H9 (cell line): ENCODE data around the gene MFN2. TPM values are rescaled to one million over a fixed set of nuclear protein-coding genes. Genes with fewer than 3 reads are reported as not detected.

ENCODE experiments used
- DNase-seq: peaks from one replicate; pipeline ENCODE4 v3.0.0-alpha.2; 2017
- H2AFZ ChIP-seq: one replicate; pipeline ENCODE4 v1.6.1; 2013; ENCODE audit warnings: mild to moderate bottlenecking, low read length, control low read depth, moderate library complexity
- H2AK5ac ChIP-seq: 2 replicates; pipeline ENCODE4 v1.6.1; 2013; ENCODE audit warnings: low read length, control low read depth, mixed read lengths; ENCODE audit not compliant: insufficient read length
- H2BK120ac ChIP-seq: one replicate; pipeline ENCODE4 v1.6.1; 2013; ENCODE audit warnings: low read depth, mild to moderate bottlenecking, low read length, control low read depth, inconsistent platforms; ENCODE audit not compliant: poor library complexity, severe bottlenecking
- H2BK12ac ChIP-seq: 2 replicates; pipeline ENCODE4 v1.6.1; 2013; ENCODE audit warnings: low read length, control low read depth, mixed read lengths, low read depth; ENCODE audit not compliant: insufficient read length
- H2BK15ac ChIP-seq: 2 replicates; pipeline ENCODE4 v1.6.1; 2013; ENCODE audit warnings: low read depth, low read length, control low read depth
- H2BK20ac ChIP-seq: one replicate; pipeline ENCODE4 v1.6.1; 2013; ENCODE audit warnings: low read depth, mild to moderate bottlenecking, low read length, control low read depth, inconsistent platforms; ENCODE audit not compliant: poor library complexity, severe bottlenecking
- H2BK5ac ChIP-seq: 2 replicates; pipeline ENCODE4 v1.6.1; 2013; ENCODE audit warnings: low read length, control low read depth, mixed read lengths; ENCODE audit not compliant: insufficient read length
- H3K14ac ChIP-seq: 2 replicates; pipeline ENCODE4 v1.6.1; 2013; ENCODE audit warnings: low read length, control low read depth; ENCODE audit not compliant: insufficient read depth
- H3K18ac ChIP-seq: 2 replicates; pipeline ENCODE4 v1.6.1; 2013; ENCODE audit warnings: low read depth, mild to moderate bottlenecking, mixed read lengths, low read length, control low read depth; ENCODE audit not compliant: insufficient read length
- H3K23ac ChIP-seq: 2 replicates; pipeline ENCODE4 v1.6.1; 2013; ENCODE audit warnings: low read length, control low read depth, mixed read lengths, low read depth; ENCODE audit not compliant: insufficient read length
- H3K23me2 ChIP-seq: 2 replicates; pipeline ENCODE4 v1.6.1; 2013; ENCODE audit warnings: low read depth, mild to moderate bottlenecking, mixed read lengths, low read length, control low read depth; ENCODE audit not compliant: insufficient read length, poor library complexity, severe bottlenecking
- H3K27ac ChIP-seq: 2 replicates; pipeline ENCODE4 v1.5.1; 2013; ENCODE audit warnings: low read length, control low read depth, mixed read lengths, low read depth; ENCODE audit not compliant: insufficient read length
- H3K27me3 ChIP-seq: 2 replicates; pipeline ENCODE4 v1.6.1; 2013; ENCODE audit warnings: low read length, control low read depth, inconsistent platforms; ENCODE audit not compliant: insufficient read depth
- H3K4ac ChIP-seq: 2 replicates; pipeline ENCODE4 v1.6.1; 2013; ENCODE audit warnings: low read depth, mild to moderate bottlenecking, control low read depth, inconsistent platforms, low read length, moderate library complexity
- H3K4me1 ChIP-seq: 2 replicates; pipeline ENCODE4 v1.6.1; 2013; ENCODE audit warnings: low read length, control low read depth, inconsistent platforms; ENCODE audit not compliant: insufficient read depth
- H3K4me2 ChIP-seq: 2 replicates; pipeline ENCODE4 v1.6.1; 2013; ENCODE audit warnings: low read length, control low read depth, mixed read lengths; ENCODE audit not compliant: insufficient read length, insufficient read depth
- H3K56ac ChIP-seq: 2 replicates; pipeline ENCODE4 v1.6.1; 2013; ENCODE audit warnings: low read depth, mild to moderate bottlenecking, mixed read lengths, low read length, control low read depth; ENCODE audit not compliant: insufficient read length
- H3K79me1 ChIP-seq: 2 replicates; pipeline ENCODE4 v1.6.1; 2013; ENCODE audit warnings: low read depth, mild to moderate bottlenecking, moderate library complexity, low read length, control low read depth, inconsistent platforms; ENCODE audit not compliant: insufficient read depth, poor library complexity, severe bottlenecking
- H3K79me2 ChIP-seq: 2 replicates; pipeline ENCODE4 v1.6.1; 2013; ENCODE audit warnings: low read length, control low read depth, inconsistent platforms; ENCODE audit not compliant: insufficient read depth
- H3K9ac ChIP-seq: 2 replicates; pipeline ENCODE4 v1.6.1; 2013; ENCODE audit warnings: low read length, control low read depth, mixed read lengths; ENCODE audit not compliant: insufficient read length; ENCODE audit errors: extremely low read depth
- H3K9me3 ChIP-seq: one replicate; pipeline ENCODE4 v1.6.1; 2013; ENCODE audit warnings: low read depth, low read length, inconsistent platforms; ENCODE audit not compliant: control insufficient read depth
- H3T11ph ChIP-seq: one replicate; pipeline ENCODE4 v1.6.1; 2013; ENCODE audit warnings: mild to moderate bottlenecking, low read length, control low read depth, inconsistent platforms
- H4K20me1 ChIP-seq: one replicate; pipeline ENCODE4 v1.6.1; 2013; ENCODE audit not compliant: control insufficient read depth, insufficient read length, insufficient read depth
- H4K5ac ChIP-seq: 2 replicates; pipeline ENCODE4 v1.6.1; 2013; ENCODE audit warnings: low read depth, mild to moderate bottlenecking, mixed read lengths, low read length, control low read depth; ENCODE audit not compliant: insufficient read length
- H4K8ac ChIP-seq: replicated peaks from 2 replicates; pipeline ENCODE4 v1.6.1; 2013; ENCODE audit warnings: low read length, control low read depth, mixed read lengths, low read depth; ENCODE audit not compliant: insufficient read length
- H4K91ac ChIP-seq: 2 replicates; pipeline ENCODE4 v1.6.1; 2013; ENCODE audit warnings: low read depth, mild to moderate bottlenecking, moderate library complexity, mixed read lengths, low read length, control low read depth; ENCODE audit not compliant: insufficient read length
- H3K27ac Mint-ChIP-seq, 3 experiments: 2 replicates in 2 of 3; 3 replicates in 1 of 3; pipeline ENCODE4 v1.8.0; 2020 to 2021; ENCODE audit warnings: mixed read lengths in 3 of 3, mild to moderate bottlenecking in 1 of 3, moderate library complexity in 1 of 3
- H3K27me3 Mint-ChIP-seq: 2 replicates; pipeline ENCODE4 v1.8.0; 2021; ENCODE audit warnings: low read depth, mild to moderate bottlenecking, moderate library complexity, mixed read lengths
- H3K36me3 Mint-ChIP-seq, 3 experiments: 2 replicates in 2 of 3; 3 replicates in 1 of 3; pipeline ENCODE4 v1.8.0; 2020 to 2021; ENCODE audit warnings: low read depth in 3 of 3, mixed read lengths in 3 of 3; ENCODE audit not compliant: insufficient read depth in 1 of 3
- H3K4me1 Mint-ChIP-seq, 2 experiments: 2 replicates each; pipeline ENCODE4 v1.8.0; 2020; ENCODE audit warnings: mixed read lengths in 2 of 2
- H3K4me3 Mint-ChIP-seq, 2 experiments: 2 replicates in 1 of 2; 3 replicates in 1 of 2; pipeline ENCODE4 v1.8.0; 2020 to 2021; ENCODE audit warnings: mild to moderate bottlenecking in 2 of 2, mixed read lengths in 2 of 2, moderate library complexity in 1 of 2
- H3K9me3 Mint-ChIP-seq, 2 experiments: 2 replicates in 1 of 2; 3 replicates in 1 of 2; pipeline ENCODE4 v1.8.0; 2020; ENCODE audit warnings: mild to moderate bottlenecking in 2 of 2, mixed read lengths in 2 of 2, moderate library complexity in 1 of 2
- CTCF ChIP-seq: fragments of 200-600 bp; sonication (generic); conservative IDR thresholded peaks from 3 replicates; pipeline ENCODE4 v1.8.0; 2021; ENCODE audit warnings: antibody characterized with exemption, mild to moderate bottlenecking
- WGBS: extraction: QIAGEN DNeasy Blood & Tissue Kit; methylation state at CpG from one replicate; pipeline ENCODE4 v1.1.7; 2013; ENCODE audit warnings: missing lambda C conversion rate, low lambda C conversion rate, mixed read lengths; ENCODE audit not compliant: insufficient read length; ENCODE audit errors: extremely low coverage; 5-methylcytosine and 5-hydroxymethylcytosine counted together
- total RNA-seq: library from RNA; stranded (reverse); gene quantifications from 2 replicates; pipeline ENCODE4 v1.2.1, GENCODE V29; 2021

Gene MFN2
- total RNA-seq, 1 experiment from 2014 or later = 61.4 TPM

GRCh38 chr1:11964656-11965055, 15.6 kb upstream of the MFN2 start:
- H3T11ph ChIP-seq = no peak overlapping the region

More at GRCh38 chr1:11964656-11965055, 15.6 kb upstream of the MFN2 start:
- DNase-seq = no peak
- Histone ChIP-seq H2BK5ac (no peak overlapping the region), H3K9me3 (no peaks in the 10 kb centered on the region), H3K4me2 (no peak overlapping the region), H2BK12ac (no peak overlapping the region), H3K18ac (no peak overlapping the region), H4K8ac (no peak overlapping the region), H3K56ac (no peak overlapping the region), H3K79me1 (no peaks in the 10 kb centered on the region), H3K27ac (no peak overlapping the region), H2AFZ (no peak overlapping the region), H3K4me1 (no peaks in the 10 kb centered on the region), H3K23me2 (no peaks in the 10 kb centered on the region), H2BK15ac (no peak overlapping the region), H2BK20ac (no peak overlapping the region), H3K23ac (no peak overlapping the region), H3K9ac (no peak overlapping the region), H4K91ac (no peak overlapping the region), H4K20me1 (no peaks in the 10 kb centered on the region), H3K27me3 (no peaks in the 10 kb centered on the region), H4K5ac (no peak overlapping the region), H2AK5ac (no peak overlapping the region), H2BK120ac (no peak overlapping the region), H3K14ac (no peak overlapping the region), H3K79me2 (no peaks in the 10 kb centered on the region), H3K4ac (no peak overlapping the region)
- no peak overlapping the region for H3K4me3 Mint-ChIP-seq
- peaks cover 7 to 42% (median 25%) of the 10 kb centered on the region in 3 experiments; a peak in 6 of 7 replicates for H3K36me3 Mint-ChIP-seq
- no peak for TF ChIP-seq CTCF
- H3K9me3 Mint-ChIP-seq = no peaks in the 10 kb centered on the region
- no peaks in the 10 kb centered on the region for H3K27me3 Mint-ChIP-seq
- WGBS = no CpG with 5 or more reads among the region's 12 CpGs
- no peaks in the 10 kb centered on the region for H3K4me1 Mint-ChIP-seq
- no peak overlapping the region for H3K27ac Mint-ChIP-seq
